Measurements from ENCODE around the gene CNPY1. TPM values are rescaled to one million over a fixed set of nuclear protein-coding genes. Genes with fewer than 3 reads are reported as not detected.

The CNPY1 gene
- total and polyA plus RNA-seq, 2 donors (not counting 1 experiment from before 2014, with no cell fraction given): not detected

DNA sequence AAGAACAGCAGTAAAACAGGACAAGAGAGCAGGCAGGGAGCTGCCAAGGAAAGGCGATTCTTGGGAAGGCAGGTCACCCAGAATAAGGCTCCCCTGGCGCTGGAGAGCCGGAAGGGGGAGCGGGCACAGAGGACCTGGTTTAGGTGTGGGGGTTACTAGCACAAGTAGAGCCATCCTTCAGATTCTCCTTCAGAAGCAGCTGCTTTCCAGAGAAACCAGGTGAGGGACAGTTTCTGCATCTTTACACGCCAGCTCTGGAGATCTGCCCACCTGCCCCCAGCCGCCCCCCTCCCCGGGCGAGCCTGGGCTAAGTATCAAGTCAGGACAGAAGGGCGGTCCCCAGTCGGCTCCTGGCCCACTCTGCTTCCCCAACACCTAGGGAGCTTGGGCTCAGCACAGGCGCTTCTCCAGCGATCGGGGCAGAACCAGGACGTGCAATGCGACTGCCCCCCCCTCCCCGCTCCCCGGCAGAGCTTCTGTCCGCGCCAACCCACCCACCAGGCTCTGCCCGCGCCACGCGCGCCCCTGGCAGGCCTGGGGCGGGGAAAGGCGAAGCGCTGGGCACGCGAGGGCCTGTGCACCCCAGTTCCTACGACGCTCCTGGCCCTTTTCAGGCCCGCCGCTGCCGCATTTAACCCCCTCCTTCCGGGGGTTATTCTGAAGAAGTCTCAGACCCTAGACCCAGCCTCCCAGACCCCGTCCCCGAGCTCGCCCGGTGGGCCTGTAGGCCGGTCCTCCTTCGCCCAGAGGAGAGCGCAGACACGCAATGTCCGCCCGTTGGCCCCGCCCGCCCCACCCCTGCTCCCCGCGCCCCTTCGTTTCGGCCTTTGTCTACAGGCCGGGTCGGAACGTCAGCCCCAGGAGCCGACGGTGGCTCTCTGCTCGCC, 92.8 kb downstream of the CNPY1 start:
- no peak for ATAC-seq (ENCODE audit: low read depth)
- WGBS (ENCODE audit: insufficient coverage): 13% methylated on average over 56 of the region's 57 CpGs
- H3K36me3 ChIP-seq (replicated peaks in 1 of 2; ENCODE audit: control extremely low read depth in 1 of 2, control insufficient read depth in 1 of 2, extremely low read depth in 1 of 2, insufficient read depth in 2 of 2, low read length in 1 of 2): no peaks in the 10 kb centered on the region
- Mint-ChIP-seq H3K4me3 (no peak overlapping the region), H3K27me3 (peaks cover 54% of the 10 kb centered on the region), H3K27ac (no peak overlapping the region), H3K4me1 (peaks cover 18% of the 10 kb centered on the region), H3K9me3 (ENCODE audit: insufficient read depth) (no peaks in the 10 kb centered on the region)
- no peaks in the 10 kb centered on the region for H4K20me1 ChIP-seq (ENCODE audit: control insufficient read depth, insufficient read depth, low read length, poor library complexity, severe bottlenecking)
- DNase-seq: peak; percentile 27
- H2AFZ ChIP-seq (ENCODE audit: insufficient read depth, low read depth, low read length, poor library complexity, severe bottlenecking): no peak overlapping the region
- peaks cover 37 to 61% of the 10 kb centered on the region in 2 donors for H3K4me1 ChIP-seq (ENCODE audit: control insufficient read depth in 2 of 2, insufficient read depth in 2 of 2, low read length in 2 of 2)
- no peak overlapping the region for H3K9ac ChIP-seq (ENCODE audit: low read length)
- intact Hi-C loops (cut with micrococcal nuclease): loop anchor here (2.0 kb wide), 1 partner anchor 75 kb away; no protein-coding TSS in a partner anchor
- no peak overlapping the region for H3K27ac ChIP-seq (ENCODE audit: low read length in 2 of 2)
- H3K4me2 ChIP-seq (replicated peaks; ENCODE audit: low read depth, low read length, poor library complexity, severe bottlenecking): no peak overlapping the region
- H3K27me3 ChIP-seq (replicated peaks in 1 of 4; ENCODE audit: control extremely low read depth in 1 of 4, control insufficient read depth in 3 of 4, insufficient read depth in 4 of 4, low read length in 3 of 4): peaks cover 0 to 86% (median 60%) of the 10 kb centered on the region in 4 experiments
- H3K79me2 ChIP-seq (ENCODE audit: control insufficient read depth, insufficient read depth, low read length): no peaks in the 10 kb centered on the region
- H3K9me3 ChIP-seq (ENCODE audit: control extremely low read depth in 1 of 3, control insufficient read depth in 2 of 3, insufficient read depth in 1 of 3, low read length in 2 of 3): peaks cover 0 to 44% (median 0%) of the 10 kb centered on the region in 3 donors
- ChIA-PET POLR2A (no interaction called here), CTCF (no interaction called here)
- TF ChIP-seq, protein P1, sequence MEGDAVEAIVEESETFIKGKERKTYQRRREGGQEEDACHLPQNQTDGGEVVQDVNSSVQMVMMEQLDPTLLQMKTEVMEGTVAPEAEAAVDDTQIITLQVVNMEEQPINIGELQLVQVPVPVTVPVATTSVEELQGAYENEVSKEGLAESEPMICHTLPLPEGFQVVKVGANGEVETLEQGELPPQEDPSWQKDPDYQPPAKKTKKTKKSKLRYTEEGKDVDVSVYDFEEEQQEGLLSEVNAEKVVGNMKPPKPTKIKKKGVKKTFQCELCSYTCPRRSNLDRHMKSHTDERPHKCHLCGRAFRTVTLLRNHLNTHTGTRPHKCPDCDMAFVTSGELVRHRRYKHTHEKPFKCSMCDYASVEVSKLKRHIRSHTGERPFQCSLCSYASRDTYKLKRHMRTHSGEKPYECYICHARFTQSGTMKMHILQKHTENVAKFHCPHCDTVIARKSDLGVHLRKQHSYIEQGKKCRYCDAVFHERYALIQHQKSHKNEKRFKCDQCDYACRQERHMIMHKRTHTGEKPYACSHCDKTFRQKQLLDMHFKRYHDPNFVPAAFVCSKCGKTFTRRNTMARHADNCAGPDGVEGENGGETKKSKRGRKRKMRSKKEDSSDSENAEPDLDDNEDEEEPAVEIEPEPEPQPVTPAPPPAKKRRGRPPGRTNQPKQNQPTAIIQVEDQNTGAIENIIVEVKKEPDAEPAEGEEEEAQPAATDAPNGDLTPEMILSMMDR (IDR thresholded peaks at IDR 0.05): no peak
- TF ChIP-seq EZH2 (IDR thresholded peaks at IDR 0.05; ENCODE audit: borderline replicate concordance, insufficient read depth, low read depth, low read length, poor library complexity, severe bottlenecking): peak; percentile 56
- no peak overlapping the region for H3K4me3 ChIP-seq (ENCODE audit: control extremely low read depth in 1 of 5, extremely low read depth in 1 of 5, insufficient read depth in 1 of 5, low read depth in 2 of 5, low read length in 4 of 5)
